ENCODE results near the gene CDT1.

Gene CDT1

GRCh38 chr16:88840600-88841215 is 37.1 kb downstream of the CDT1 start:
- DNase-seq, result no peak

- no peak for DNase-seq
Measured at GRCh38 chr16:88841521-88842307, 38.1 kb downstream of the CDT1 start.

- no peak for DNase-seq
Measured at GRCh38 chr16:88842308-88842756, 38.7 kb downstream of the CDT1 start.

GRCh38 chr16:88842806-88843205 is 39.2 kb downstream of the CDT1 start:
- no peak for DNase-seq

- no peak for DNase-seq
Measured at GRCh38 chr16:88843256-88843655, 39.7 kb downstream of the CDT1 start.

- DNase-seq, result no peak
Measured at GRCh38 chr16:88844419-88845036, 40.9 kb downstream of the CDT1 start.

GRCh38 chr16:88846088-88846487 is 42.5 kb downstream of the CDT1 start:
- no peak for DNase-seq

GRCh38 chr16:88847654-88848053 is 44.1 kb downstream of the CDT1 start:
- DNase-seq, result no peak

- DNase-seq, result no peak
Measured at GRCh38 chr16:88848557-88848956, 45.0 kb downstream of the CDT1 start.

GRCh38 chr16:88850531-88851199 is 47.1 kb downstream of the CDT1 start:
- no peak for DNase-seq

GRCh38 chr16:88851616-88852015 is 48.0 kb downstream of the CDT1 start:
- no peak for DNase-seq

GRCh38 chr16:88853325-88853941 is 49.8 kb downstream of the CDT1 start:
- no peak for DNase-seq

GRCh38 chr16:88854306-88855111 is 50.9 kb downstream of the CDT1 start:
- DNase-seq, result no peak

- no peak for DNase-seq
Measured at GRCh38 chr16:88855176-88855575, 51.6 kb downstream of the CDT1 start.

- DNase-seq, result no peak
Measured at GRCh38 chr16:88855736-88856121, 52.1 kb downstream of the CDT1 start.

- DNase-seq, result no peak
Measured at GRCh38 chr16:88856122-88856827, 52.7 kb downstream of the CDT1 start.

- peak; percentile 83 for DNase-seq
Measured at GRCh38 chr16:88856828-88857727, 53.5 kb downstream of the CDT1 start, which contains the start of the genes GALNS and TRAPPC2L. TSS of gene GALNS (minus strand) at chr16:88856947. CDS start at chr16:88856877, 70 bp downstream. TSS of gene TRAPPC2L (plus strand) at chr16:88857127. CDS start at chr16:88857151, 24 bp downstream.

- peak; percentile 58 for DNase-seq
Measured at GRCh38 chr16:88857728-88858339, 54.2 kb downstream of the CDT1 start.
